H1 (cell line): ENCODE results near the gene TBX3.

Experiments used
- BCL11A ChIP-seq, 2 experiments: IDR thresholded peaks; one replicate each; pipeline ENCODE4 v1.6.1; 2011; ENCODE audit warnings: low read depth in 2 of 2, low read length in 2 of 2, mild to moderate bottlenecking in 2 of 2
- CHD2 ChIP-seq: IDR thresholded peaks from 2 replicates; pipeline ENCODE4 v1.6.1; 2012; ENCODE audit warnings: low read length, improper control_type of control experiment
- EZH2 ChIP-seq: fragments of 200-600 bp; sonication (generic); IDR thresholded peaks from 2 replicates; pipeline ENCODE4 v1.7.1; 2012; ENCODE audit warnings: low read depth, mild to moderate bottlenecking, moderate library complexity, low read length, inconsistent platforms; ENCODE audit not compliant: severe bottlenecking
- GABPA ChIP-seq: IDR thresholded peaks from 2 replicates; pipeline ENCODE4 v1.6.1; 2011; ENCODE audit warnings: mild to moderate bottlenecking, low read length, moderate library complexity, borderline replicate concordance; ENCODE audit not compliant: insufficient read depth
- JUND ChIP-seq: IDR thresholded peaks from 2 replicates; pipeline ENCODE4 v1.6.1; 2011; ENCODE audit warnings: mild to moderate bottlenecking, improper control_type of control experiment, low read length
- POLR2A ChIP-seq, 2 experiments: IDR thresholded peaks; 1 replicate in 1 of 2; 2 replicates in 1 of 2; pipeline ENCODE4 v1.6.1; 2011; ENCODE audit warnings: low read depth in 2 of 2, low read length in 2 of 2, mild to moderate bottlenecking in 2 of 2; ENCODE audit errors: control extremely low read depth in 1 of 2
- RAD21 ChIP-seq, 2 experiments: IDR thresholded peaks in 1 of 2; conservative IDR thresholded peaks in 1 of 2; 2 replicates each; pipeline ENCODE4 v1.6.1; 2011; ENCODE audit warnings: low read depth in 2 of 2, low read length in 2 of 2, improper control_type of control experiment in 1 of 2, inconsistent platforms in 1 of 2, mild to moderate bottlenecking in 1 of 2, moderate library complexity in 1 of 2
- SP2 ChIP-seq: IDR thresholded peaks from 2 replicates; pipeline ENCODE4 v1.6.1; 2012; ENCODE audit warnings: mild to moderate bottlenecking, low read length, inconsistent platforms
- TAF1 ChIP-seq: IDR thresholded peaks from 2 replicates; pipeline ENCODE4 v1.6.1; 2011; ENCODE audit warnings: mild to moderate bottlenecking, low read depth, low read length
- TBP ChIP-seq: IDR thresholded peaks from 2 replicates; pipeline ENCODE4 v1.6.1; 2011; ENCODE audit warnings: low read depth, low read length, improper control_type of control experiment
- TF ChIP-seq, protein P1 (sequence below), 3 experiments: IDR thresholded peaks; 1 replicate in 2 of 3; 2 replicates in 1 of 3; pipeline versions ENCODE4 v1.5.1 to v1.6.1; 2011; ENCODE audit warnings: low read length in 3 of 3, mild to moderate bottlenecking in 3 of 3, inconsistent platforms in 2 of 3, low read depth in 1 of 3, moderate library complexity in 1 of 3; ENCODE audit not compliant: insufficient read depth in 1 of 3; ENCODE audit errors: control extremely low read depth in 1 of 3

DNA sequence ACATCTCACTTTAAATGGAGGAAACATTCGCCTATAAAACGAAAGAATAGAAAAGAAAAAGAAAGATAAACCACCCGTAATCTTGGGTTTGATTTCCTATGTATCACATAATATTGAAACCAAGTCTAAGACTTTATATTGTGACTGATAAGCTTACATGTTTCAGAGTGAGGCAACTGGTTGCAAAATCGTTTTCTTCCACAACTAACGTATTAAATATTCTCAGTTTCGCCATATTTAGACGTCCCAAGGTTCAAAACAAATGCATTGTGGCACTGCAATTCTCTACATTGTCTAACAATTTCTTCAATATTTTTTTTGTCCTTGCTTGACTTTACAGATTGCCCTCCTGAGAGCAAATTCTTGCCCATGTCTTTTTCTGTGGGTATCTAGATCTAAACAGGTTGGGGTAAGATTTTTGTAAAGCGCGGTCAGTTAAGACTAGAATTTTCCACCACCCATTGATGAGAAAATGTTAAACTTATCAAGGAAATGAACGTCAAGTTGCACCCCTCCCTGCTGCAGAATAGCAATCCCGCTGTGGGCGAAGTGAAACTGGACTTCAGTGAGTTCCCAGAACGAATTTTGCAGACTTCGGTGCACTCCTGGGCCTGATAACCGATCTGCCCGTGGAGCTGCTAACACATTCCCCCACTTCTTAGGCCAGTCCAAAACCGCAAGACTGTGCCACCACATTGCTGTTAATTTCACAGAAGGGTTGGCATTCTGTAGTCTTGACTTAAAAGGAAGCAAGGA is 2.7 kb downstream of the TBX3 start:
- TF ChIP-seq CHD2 (no peak), BCL11A (IDR thresholded peaks at IDR 0.05; ENCODE audit: low read depth in 2 of 2, low read length in 2 of 2) (no peak), RAD21 (IDR thresholded peaks at IDR 0.05 in 1 of 2, conservative IDR thresholded peaks at IDR 0.05 in 1 of 2; ENCODE audit: low read depth in 2 of 2, low read length in 2 of 2) (no peak), SP2 (no peak), POLR2A (IDR thresholded peaks at IDR 0.05; ENCODE audit: control extremely low read depth in 1 of 2, low read depth in 2 of 2, low read length in 2 of 2) (no peak), EZH2 (peak; percentile 72), TAF1 (no peak), TBP (no peak), JUND (no peak), GABPA (no peak)
- TF ChIP-seq, protein P1, sequence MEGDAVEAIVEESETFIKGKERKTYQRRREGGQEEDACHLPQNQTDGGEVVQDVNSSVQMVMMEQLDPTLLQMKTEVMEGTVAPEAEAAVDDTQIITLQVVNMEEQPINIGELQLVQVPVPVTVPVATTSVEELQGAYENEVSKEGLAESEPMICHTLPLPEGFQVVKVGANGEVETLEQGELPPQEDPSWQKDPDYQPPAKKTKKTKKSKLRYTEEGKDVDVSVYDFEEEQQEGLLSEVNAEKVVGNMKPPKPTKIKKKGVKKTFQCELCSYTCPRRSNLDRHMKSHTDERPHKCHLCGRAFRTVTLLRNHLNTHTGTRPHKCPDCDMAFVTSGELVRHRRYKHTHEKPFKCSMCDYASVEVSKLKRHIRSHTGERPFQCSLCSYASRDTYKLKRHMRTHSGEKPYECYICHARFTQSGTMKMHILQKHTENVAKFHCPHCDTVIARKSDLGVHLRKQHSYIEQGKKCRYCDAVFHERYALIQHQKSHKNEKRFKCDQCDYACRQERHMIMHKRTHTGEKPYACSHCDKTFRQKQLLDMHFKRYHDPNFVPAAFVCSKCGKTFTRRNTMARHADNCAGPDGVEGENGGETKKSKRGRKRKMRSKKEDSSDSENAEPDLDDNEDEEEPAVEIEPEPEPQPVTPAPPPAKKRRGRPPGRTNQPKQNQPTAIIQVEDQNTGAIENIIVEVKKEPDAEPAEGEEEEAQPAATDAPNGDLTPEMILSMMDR (IDR thresholded peaks at IDR 0.05; ENCODE audit: control extremely low read depth in 1 of 3, insufficient read depth in 1 of 3, low read depth in 1 of 3, low read length in 3 of 3), result no peak
